ENCODE measurements around the gene ARHGAP45.
A peak's percentile ranks its signal among the peaks of the same experiment; 100 is the strongest.

DNA sequence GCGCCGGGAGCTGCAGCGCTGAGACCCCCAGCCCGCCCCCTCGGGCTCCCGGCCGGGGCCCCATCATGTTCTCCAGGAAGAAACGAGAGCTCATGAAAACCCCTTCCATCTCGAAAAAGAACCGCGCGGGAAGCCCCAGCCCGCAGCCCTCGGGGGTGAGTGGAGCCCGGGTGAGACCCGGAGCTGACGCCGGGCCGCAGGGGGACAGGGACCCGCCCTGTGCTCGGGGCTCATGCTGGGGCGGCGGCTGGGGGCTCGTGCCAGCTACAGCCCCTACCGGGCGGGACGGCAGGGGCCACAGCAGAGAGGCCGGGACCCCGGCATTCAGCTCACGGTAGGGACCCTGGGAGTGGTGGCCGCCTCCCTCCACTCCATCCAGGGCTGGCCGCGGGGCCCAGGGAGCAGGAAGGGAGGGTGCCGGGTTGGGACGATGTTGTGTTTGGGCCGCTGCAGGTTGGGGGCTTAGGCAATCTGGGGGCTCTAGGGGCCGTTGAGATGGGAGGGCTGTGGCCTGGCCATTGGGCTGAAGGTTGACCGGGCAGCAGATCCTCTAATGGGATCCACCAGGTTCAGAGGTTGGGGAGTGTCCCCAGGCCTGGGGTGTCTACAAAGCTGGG lies 482 bp downstream of the ARHGAP45 start:
- TF ChIP-seq, protein P1, sequence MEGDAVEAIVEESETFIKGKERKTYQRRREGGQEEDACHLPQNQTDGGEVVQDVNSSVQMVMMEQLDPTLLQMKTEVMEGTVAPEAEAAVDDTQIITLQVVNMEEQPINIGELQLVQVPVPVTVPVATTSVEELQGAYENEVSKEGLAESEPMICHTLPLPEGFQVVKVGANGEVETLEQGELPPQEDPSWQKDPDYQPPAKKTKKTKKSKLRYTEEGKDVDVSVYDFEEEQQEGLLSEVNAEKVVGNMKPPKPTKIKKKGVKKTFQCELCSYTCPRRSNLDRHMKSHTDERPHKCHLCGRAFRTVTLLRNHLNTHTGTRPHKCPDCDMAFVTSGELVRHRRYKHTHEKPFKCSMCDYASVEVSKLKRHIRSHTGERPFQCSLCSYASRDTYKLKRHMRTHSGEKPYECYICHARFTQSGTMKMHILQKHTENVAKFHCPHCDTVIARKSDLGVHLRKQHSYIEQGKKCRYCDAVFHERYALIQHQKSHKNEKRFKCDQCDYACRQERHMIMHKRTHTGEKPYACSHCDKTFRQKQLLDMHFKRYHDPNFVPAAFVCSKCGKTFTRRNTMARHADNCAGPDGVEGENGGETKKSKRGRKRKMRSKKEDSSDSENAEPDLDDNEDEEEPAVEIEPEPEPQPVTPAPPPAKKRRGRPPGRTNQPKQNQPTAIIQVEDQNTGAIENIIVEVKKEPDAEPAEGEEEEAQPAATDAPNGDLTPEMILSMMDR (IDR thresholded peaks at IDR 0.05; ENCODE audit: insufficient read depth, low read depth, low read length): no peak
- peak; percentile 86 for TF ChIP-seq EZH2 (IDR thresholded peaks at IDR 0.05; ENCODE audit: insufficient read depth, low read length)

All from astrocyte (in vitro differentiated cells and primary cell).